Endometrial microvascular endothelial cells (primary cell): ENCODE data around the gene ZKSCAN5. TPM values are rescaled to one million over a fixed set of nuclear protein-coding genes. Genes with fewer than 3 reads are reported as not detected.
"Not testable (repeated sequence)": the region's sequence is repeated elsewhere in the genome, so short reads cannot be mapped to it uniquely, and the experiment has no call there.

Source experiments
- in situ Hi-C: cut with HindIII; loops from 2 replicates; pipeline ENCODE4 v1.10.0; 2017; ENCODE audit warnings: low sequenced_read_pairs, low pct_unique_long_range_greater_than_20kb; ENCODE audit errors: inconsistent ontology term
- total RNA-seq: library from RNA; depleted of rRNA; stranded (reverse); fragments of >200 nt; gene quantifications from one replicate; pipeline ENCODE4 v1.2.3, GENCODE V29; 2015; ENCODE audit errors: inconsistent ontology term

The ZKSCAN5 gene
- total RNA-seq, 1 donor from 2014 or later: 8.5 TPM

DNA sequence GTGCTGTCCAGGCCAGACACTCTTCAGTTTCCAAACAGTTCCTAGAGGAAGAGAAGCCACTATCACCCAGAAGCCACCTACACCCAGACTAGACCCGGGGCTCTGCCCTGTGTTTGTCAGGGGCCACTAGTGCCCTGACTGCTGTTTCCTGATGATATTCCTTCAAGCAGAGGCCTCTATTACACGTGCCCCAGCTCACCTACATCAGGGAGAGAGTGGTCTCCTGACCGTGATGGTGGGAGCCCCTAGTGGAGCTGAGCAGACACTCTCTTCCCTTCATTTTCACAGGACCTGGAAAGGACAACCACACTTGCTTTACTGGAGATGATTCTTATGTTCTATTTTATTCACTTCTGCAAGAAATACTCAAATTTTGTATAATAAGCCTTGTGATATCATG lies 13.6 kb upstream of the ZKSCAN5 start:
- in situ Hi-C loops: no loop called here

GRCh38 chr7:99493823-99494222 lies 10.6 kb upstream of the ZKSCAN5 start:
- in situ Hi-C loops: no loop called here

DNA sequence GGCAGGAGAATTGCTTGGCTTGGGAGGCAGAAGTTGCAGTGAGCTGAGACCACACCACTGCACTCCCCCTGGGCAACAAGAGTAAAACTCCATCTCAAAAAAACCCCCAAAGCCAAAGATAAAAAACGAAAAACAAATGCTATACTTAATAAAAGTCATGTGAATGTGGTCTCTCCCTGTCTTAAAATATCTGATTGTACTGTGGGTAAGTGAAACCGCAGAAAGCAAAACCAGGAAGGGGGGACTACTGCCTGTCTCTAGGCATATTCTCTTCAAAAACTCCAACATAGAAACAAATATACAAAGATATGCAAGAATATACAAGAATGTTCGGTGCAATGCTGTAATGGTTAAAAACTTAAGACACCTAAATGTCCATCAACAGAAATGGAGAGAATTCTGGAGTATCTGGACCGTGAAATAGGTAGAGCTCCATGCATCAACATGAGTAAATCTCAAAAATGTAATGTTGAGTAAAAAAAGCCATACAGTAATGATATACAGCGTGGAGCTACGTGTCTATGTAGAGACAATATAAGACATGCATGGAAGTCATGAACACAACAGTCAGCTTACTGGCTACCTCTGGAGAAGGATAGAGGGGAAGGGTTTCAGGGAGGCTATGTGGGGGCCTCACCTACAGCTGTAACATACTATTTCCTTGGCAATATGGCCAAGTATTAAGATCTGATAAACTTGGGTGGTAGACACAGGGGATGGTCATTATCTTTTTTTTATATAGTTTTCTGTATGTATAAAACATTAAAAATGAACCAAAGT lies 6.5 kb upstream of the ZKSCAN5 start:
- in situ Hi-C loops: no loop called here

GRCh38 chr7:99498546-99498944 lies 5.9 kb upstream of the ZKSCAN5 start:
- in situ Hi-C loops: no loop called here

DNA sequence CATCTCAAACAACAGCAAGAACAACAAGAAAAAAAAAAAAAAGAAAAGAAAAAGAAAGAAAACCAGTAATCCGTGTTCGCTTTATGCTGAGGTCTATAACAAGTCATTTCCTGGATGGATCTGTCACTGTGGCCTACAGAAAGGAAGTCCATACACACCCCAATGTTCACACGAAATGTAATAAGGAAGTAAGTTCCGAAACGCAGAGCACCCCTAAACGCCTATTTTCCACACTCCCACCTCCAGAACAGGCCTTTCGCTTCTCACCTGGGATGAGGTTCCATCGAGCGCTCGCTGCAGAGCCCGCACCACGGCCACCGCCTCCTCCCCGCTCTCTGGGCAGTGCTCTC lies 5.1 kb upstream of the ZKSCAN5 start:
- in situ Hi-C loops: no loop called here

GRCh38 chr7:99499721-99500636 lies 4.5 kb upstream of the ZKSCAN5 start, which contains the start of gene ZNF394:
ZNF394 (minus strand) TSS chr7:99500281; CDS start chr7:99500093, 188 bp downstream.
- in situ Hi-C loops: no loop called here

GRCh38 chr7:99500637-99501009 lies 3.8 kb upstream of the ZKSCAN5 start:
- in situ Hi-C loops: no loop called here

DNA sequence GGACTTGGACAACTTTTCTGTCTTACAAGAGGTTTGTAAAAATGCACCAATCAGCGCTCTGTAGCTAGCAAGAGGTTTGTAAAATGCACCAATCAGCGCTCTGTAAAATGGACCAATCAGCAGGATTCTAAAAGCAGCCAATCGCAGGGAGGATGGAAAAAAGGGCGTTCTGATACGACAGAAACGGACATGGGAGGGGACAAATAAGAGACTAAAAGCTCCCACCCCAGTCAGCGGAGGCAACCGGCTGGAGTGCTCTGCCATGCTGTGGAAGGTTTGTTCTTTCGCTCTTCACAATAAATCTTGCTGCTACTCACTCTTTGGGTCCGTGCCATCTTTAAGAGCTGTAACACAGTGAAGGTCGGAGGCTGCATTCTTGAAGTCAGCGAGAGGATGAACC lies 3.2 kb upstream of the ZKSCAN5 start:
- in situ Hi-C loops: not testable (repeated sequence)

- in situ Hi-C loops: no loop called here
Observed at GRCh38 chr7:99504281-99504602, 220 bp upstream of the ZKSCAN5 start.

DNA sequence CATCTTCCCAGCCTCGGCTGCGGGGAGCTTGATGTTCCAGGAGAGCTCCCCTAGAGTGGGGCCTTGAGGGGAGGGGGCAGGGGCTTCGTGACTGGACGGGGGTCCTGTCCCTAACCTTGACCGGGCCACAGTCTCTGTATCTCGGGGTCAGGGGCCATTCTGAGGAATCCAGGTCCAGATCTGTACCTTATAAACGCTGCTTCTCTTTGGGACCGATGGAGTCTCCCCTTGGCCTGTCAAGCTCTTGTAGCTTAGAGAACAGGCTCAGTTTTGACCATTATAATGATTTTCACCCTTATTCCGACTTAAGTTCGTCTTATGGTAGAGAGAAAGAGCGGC lies 831 bp downstream of the ZKSCAN5 start:
- in situ Hi-C loops: no loop called here

GRCh38 chr7:99514050-99514449 lies 9.6 kb downstream of the ZKSCAN5 start:
- in situ Hi-C loops: no loop called here

DNA sequence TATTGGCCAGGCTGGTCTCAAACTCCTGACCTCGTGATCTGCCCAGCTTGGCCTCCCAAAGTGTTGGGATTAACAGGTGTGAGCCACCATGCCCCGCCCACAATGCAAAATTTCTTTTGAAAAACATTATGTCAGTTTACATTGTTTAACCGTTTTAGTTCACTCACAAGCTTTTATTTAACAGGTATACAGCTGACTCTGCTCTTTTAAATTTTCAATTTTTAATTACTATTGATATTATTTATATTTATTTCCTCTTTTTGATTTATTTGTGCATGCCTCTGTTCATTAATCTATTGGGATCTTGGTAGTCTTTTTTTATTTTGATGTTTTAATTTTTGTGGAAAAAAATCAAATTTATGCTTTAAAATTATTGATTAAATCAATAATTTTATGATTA lies 16.9 kb downstream of the ZKSCAN5 start:
- in situ Hi-C loops: no loop called here

DNA sequence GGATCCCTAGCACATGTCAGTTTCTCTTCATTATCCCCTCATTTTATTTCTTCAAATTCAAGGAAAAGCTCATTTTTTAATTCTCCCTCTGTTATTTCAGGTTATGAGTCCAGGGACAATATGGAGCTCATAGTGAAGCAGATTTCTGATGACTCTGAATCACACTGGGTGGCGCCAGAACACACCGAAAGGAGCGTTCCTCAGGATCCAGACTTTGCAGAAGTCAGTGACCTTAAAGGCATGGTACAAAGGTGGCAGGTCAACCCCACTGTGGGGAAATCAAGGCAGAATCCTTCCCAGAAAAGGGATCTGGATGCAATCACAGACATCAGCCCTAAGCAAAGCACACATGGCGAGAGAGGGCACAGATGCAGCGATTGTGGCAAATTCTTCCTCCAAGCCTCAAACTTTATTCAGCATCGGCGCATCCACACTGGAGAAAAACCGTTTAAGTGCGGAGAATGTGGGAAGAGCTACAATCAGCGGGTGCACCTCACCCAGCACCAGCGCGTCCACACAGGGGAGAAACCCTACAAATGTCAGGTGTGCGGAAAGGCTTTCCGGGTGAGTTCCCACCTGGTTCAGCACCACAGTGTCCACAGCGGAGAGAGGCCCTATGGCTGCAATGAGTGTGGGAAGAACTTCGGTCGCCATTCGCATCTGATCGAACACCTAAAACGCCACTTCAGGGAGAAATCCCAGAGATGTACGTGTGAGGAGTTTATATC lies 21.4 kb downstream of the ZKSCAN5 start:
- in situ Hi-C loops: no loop called here

- in situ Hi-C loops: no loop called here
Observed at GRCh38 chr7:99531354-99531765, 26.9 kb downstream of the ZKSCAN5 start.

- in situ Hi-C loops: no loop called here
Observed at GRCh38 chr7:99535667-99536066, 31.2 kb downstream of the ZKSCAN5 start.

DNA sequence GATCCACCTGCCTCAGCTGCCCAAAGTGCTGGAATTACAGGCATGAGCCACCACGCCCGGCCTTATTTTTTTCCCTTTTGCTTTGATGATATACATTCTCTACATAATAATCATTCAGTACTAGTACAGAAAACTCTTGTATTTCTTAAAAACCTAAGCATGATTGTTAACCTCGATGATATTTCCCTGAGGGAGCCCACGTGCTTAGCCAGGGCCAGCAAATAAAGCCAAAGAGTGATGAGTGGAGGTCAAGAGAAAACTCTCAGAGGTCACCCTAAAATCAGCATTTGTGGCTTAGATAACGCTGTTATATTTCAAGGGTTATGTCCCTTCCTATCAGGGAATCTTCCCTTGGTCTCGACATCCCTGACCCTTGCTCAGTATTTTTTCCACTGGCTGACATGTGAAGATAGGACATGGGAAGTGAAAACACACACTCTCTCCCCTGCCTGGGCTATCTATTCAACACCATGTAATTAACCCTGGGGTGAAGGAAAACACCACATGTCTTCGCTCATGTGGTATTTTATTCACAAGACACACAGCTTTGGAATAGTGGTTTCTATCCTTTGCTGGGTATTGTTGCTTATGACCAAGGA lies 34.9 kb downstream of the ZKSCAN5 start:
- in situ Hi-C loops: no loop called here

DNA sequence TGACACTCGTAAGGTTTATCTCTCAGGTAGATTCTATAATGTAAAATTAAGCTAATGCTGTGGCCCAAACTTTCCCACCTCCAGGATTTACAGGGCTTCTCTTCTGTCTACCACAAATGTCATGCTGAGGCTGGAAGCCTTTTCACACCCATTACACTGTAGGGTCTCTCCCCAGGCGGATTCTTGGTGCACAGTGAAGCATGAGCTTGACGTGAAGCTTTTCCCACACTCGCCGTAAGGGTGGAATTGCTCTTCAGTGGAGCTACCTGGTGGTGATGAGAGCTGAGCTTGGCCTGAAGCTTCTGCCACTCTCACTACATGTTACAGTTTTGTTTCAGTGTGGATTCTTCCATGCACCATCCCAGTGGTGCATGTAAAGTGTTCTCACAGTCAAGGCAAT lies 36.1 kb downstream of the ZKSCAN5 start:
- in situ Hi-C loops: no loop called here

DNA sequence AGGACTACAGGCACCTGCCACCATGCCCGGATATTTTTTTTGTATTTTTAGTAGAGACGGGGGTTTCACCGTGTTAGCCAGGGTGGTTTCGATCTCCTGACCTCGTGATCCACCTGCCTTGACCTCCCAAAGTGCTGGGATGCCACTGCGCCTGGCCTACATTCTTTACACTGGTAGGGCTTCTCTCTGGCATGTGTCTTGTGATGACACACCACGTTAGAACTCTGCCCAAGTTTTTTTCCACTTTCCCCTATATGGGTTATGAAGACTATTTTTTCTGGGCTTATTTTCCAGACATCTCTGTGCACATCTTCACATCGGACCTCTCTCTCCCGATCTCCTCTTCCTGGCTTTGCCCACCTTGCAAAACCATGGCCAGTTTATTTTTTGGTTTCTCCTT lies 36.8 kb downstream of the ZKSCAN5 start:
- in situ Hi-C loops: no loop called here

DNA sequence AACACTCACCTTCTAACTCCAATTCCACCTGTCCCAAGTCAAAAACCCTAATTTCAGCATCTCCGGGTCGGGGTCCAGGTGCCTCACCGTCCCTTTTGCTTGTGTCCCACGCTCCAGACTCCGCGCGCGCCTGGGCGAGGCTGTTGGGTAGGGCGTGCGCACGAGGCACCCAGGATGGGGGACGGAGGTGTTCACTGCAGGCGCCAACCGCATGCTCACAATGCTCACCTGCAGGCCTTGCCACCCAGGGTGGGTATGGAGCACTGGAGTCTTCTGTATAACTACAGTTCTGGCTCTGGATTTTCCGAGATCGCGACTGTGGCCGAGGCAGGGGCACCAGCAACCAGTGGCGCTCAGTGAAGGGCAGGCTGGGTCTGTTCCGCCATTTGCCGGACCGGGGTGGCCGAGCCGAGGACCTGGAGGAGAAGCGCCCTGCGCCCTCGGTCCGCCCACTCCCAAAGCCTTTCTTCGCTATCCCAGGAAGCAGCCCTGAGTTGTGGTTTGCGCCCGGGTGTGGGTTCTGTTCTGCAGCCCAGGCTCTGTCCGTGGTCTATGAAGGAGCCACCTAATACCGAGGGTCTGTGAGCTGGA lies 38.7 kb downstream of the ZKSCAN5 start:
- in situ Hi-C loops: no loop called here
